ENCODE results near the gene SUN5. TPM values are rescaled to one million over a fixed set of nuclear protein-coding genes. Genes with fewer than 3 reads are reported as not detected.

Gene SUN5
- total RNA-seq, 1 donor from 2014 or later, result not detected

- DNase-seq (ENCODE audit: low read depth), result no peak
- TF ChIP-seq CTCF (conservative IDR thresholded peaks at IDR 0.05; ENCODE audit: low read depth, low read length), result no peak
- no peak overlapping the region for H3K4me3 ChIP-seq (ENCODE audit: low read depth, low read length)
Measured at GRCh38 chr20:33010674-33011449, 6.6 kb upstream of the SUN5 start.

GRCh38 chr20:33010133-33010504 lies 5.9 kb upstream of the SUN5 start:
- TF ChIP-seq CTCF (conservative IDR thresholded peaks at IDR 0.05; ENCODE audit: low read depth, low read length), result no peak
- DNase-seq (ENCODE audit: low read depth), result no peak
- H3K4me3 ChIP-seq (ENCODE audit: low read depth, low read length), result no peak overlapping the region

GRCh38 chr20:33009214-33010132 lies 5.2 kb upstream of the SUN5 start:
- DNase-seq (ENCODE audit: low read depth), result no peak
- H3K4me3 ChIP-seq (ENCODE audit: low read depth, low read length), result no peak overlapping the region
- no peak for TF ChIP-seq CTCF (conservative IDR thresholded peaks at IDR 0.05; ENCODE audit: low read depth, low read length)

GRCh38 chr20:33008336-33009213 lies 4.3 kb upstream of the SUN5 start:
- TF ChIP-seq CTCF (conservative IDR thresholded peaks at IDR 0.05; ENCODE audit: low read depth, low read length), result no peak
- H3K4me3 ChIP-seq (ENCODE audit: low read depth, low read length), result no peak overlapping the region
- no peak for DNase-seq (ENCODE audit: low read depth)

- DNase-seq (ENCODE audit: low read depth), result no peak
- no peak for TF ChIP-seq CTCF (conservative IDR thresholded peaks at IDR 0.05; ENCODE audit: low read depth, low read length)
- H3K4me3 ChIP-seq (ENCODE audit: low read depth, low read length), result no peak within 1 kb of the TSS
Measured at GRCh38 chr20:33007376-33008335, 3.4 kb upstream of the SUN5 start, which contains the start of gene BPIFB2. Gene BPIFB2 (plus strand): TSS chr20:33007704. CDS start chr20:33008575, 871 bp downstream.

Measured in epithelial cell of proximal tubule (primary cell).